WTC11 (cell line): Measurements from ENCODE around the gene ATP1B3. TPM values are rescaled to one million over a fixed set of nuclear protein-coding genes. Genes with fewer than 3 reads are reported as not detected.
"Not testable (repeated sequence)": the region's sequence is repeated elsewhere in the genome, so short reads cannot be mapped to it uniquely, and the experiment has no call there.

Experiments used
- ATAC-seq: fragments of 200-7000 bp; cut with Tn5 transposase; 2 replicates; pipeline ENCODE4 v1.10.0; 2021; ENCODE audit warnings: mild to moderate bottlenecking, moderate library complexity
- CTCF ChIA-PET: fragments of 300-600 bp; sonication (Branson Sonifier 250); formaldehyde crosslinking; loops from one replicate; lab custom pipeline; 2021; ENCODE audit warnings: antibody characterized with exemption; lab: Charles Lee
- POLR2A ChIA-PET: fragments of 350-600 bp; sonication (Branson Sonifier 250); formaldehyde crosslinking; loops from one replicate; lab custom pipeline; 2021; ENCODE audit warnings: antibody characterized with exemption; lab: Charles Lee
- DNase-seq: peaks from one replicate; pipeline ENCODE4 v3.0.0; 2021; ENCODE audit warnings: low spot score
- H3K27ac Mint-ChIP-seq: 2 replicates; pipeline ENCODE4 v1.8.0; 2021; ENCODE audit warnings: mixed read lengths
- H3K27me3 Mint-ChIP-seq: 2 replicates; pipeline ENCODE4 v1.8.0; 2021; ENCODE audit warnings: low read depth, mild to moderate bottlenecking, moderate library complexity, mixed read lengths
- H3K36me3 Mint-ChIP-seq: 2 replicates; pipeline ENCODE4 v1.8.0; 2021; ENCODE audit warnings: mixed read lengths
- H3K4me1 Mint-ChIP-seq: 2 replicates; pipeline ENCODE4 v1.8.0; 2022; ENCODE audit warnings: mixed read lengths
- H3K4me3 Mint-ChIP-seq: 2 replicates; pipeline ENCODE4 v1.8.0; 2021; ENCODE audit warnings: mild to moderate bottlenecking, moderate library complexity, mixed read lengths
- H3K9me3 Mint-ChIP-seq: 2 replicates; pipeline ENCODE4 v1.8.0; 2021; ENCODE audit warnings: mixed read lengths
- AFF4 ChIP-seq: sonication (generic); formaldehyde crosslinking; IDR thresholded peaks from 2 replicates; pipeline ENCODE4 v1.8.1; 2023; ENCODE audit warnings: mild to moderate bottlenecking, missing genetic modification reagents, borderline replicate concordance
- ATF2 ChIP-seq: sonication (generic); formaldehyde crosslinking; IDR thresholded peaks from 2 replicates; pipeline ENCODE4 v1.8.1; 2022; ENCODE audit warnings: low read depth, missing genetic modification reagents, borderline replicate concordance
- CREB1 ChIP-seq: sonication (generic); formaldehyde crosslinking; IDR thresholded peaks from 2 replicates; pipeline ENCODE4 v1.8.0; 2023; ENCODE audit warnings: mild to moderate bottlenecking, missing genetic modification reagents
- CTCF ChIP-seq: fragments of 200-600 bp; IDR thresholded peaks from 2 replicates; pipeline ENCODE4 v1.8.0; 2022; ENCODE audit warnings: antibody characterized with exemption
- E2F4 ChIP-seq: sonication (generic); formaldehyde crosslinking; IDR thresholded peaks from 2 replicates; pipeline ENCODE4 v1.8.1; 2022; ENCODE audit warnings: low read depth, mild to moderate bottlenecking, moderate library complexity, missing genetic modification reagents, borderline replicate concordance
- MYBL2 ChIP-seq: sonication (generic); formaldehyde crosslinking; IDR thresholded peaks from 2 replicates; pipeline ENCODE4 v1.8.1; 2023; ENCODE audit warnings: mild to moderate bottlenecking, moderate library complexity, missing genetic modification reagents
- OVOL2 ChIP-seq: fragments of 250-450 bp; sonication (Bioruptor Pico); IDR thresholded peaks from 2 replicates; pipeline ENCODE4 v1.9.0; 2021; ENCODE audit warnings: mild to moderate bottlenecking, borderline replicate concordance
- PRRX2 ChIP-seq: fragments of 250-450 bp; sonication (Bioruptor Pico); IDR thresholded peaks from 2 replicates; pipeline ENCODE4 v1.8.0; 2021; ENCODE audit warnings: mild to moderate bottlenecking
- RORB ChIP-seq: fragments of 250-450 bp; sonication (Bioruptor Pico); IDR thresholded peaks from 2 replicates; pipeline ENCODE4 v1.9.0; 2021; ENCODE audit warnings: mild to moderate bottlenecking
- ZNF121 ChIP-seq: sonication (generic); formaldehyde crosslinking; IDR thresholded peaks from 2 replicates; pipeline ENCODE4 v1.8.0; 2023; ENCODE audit warnings: missing genetic modification reagents
- ZNF281 ChIP-seq: sonication (generic); formaldehyde crosslinking; IDR thresholded peaks from 2 replicates; pipeline ENCODE4 v1.8.0; 2023; ENCODE audit warnings: mild to moderate bottlenecking, missing genetic modification reagents
- total RNA-seq: library from RNA; stranded (reverse); gene quantifications from 3 replicates; pipeline ENCODE4 v1.2.3, GENCODE V29; 2021

Gene ATP1B3
- total RNA-seq, 1 experiment from 2014 or later: 189 TPM

GRCh38 chr3:141905129-141905528 lies 28.7 kb downstream of the ATP1B3 start (continued):
- no peak for TF ChIP-seq RORB (CRISPR knock-in tag)
- TF ChIP-seq E2F4 (CRISPR knock-in tag): no peak
- TF ChIP-seq, all 79 proteins: peak for 0

- H3K9me3 Mint-ChIP-seq: peaks cover 9% of the 10 kb centered on the region
- POLR2A ChIA-PET: no interaction called here
- TF ChIP-seq ATF2 (CRISPR knock-in tag) (no peak), CREB1 (CRISPR knock-in tag) (no peak), MYBL2 (CRISPR knock-in tag) (no peak), PRRX2 (CRISPR knock-in tag) (no peak), AFF4 (CRISPR knock-in tag) (no peak), OVOL2 (CRISPR knock-in tag) (no peak)
- TF ChIP-seq, all 79 proteins: peak for 0
- Mint-ChIP-seq H3K36me3 (peaks cover 73% of the 10 kb centered on the region), H3K27ac (no peak overlapping the region), H3K4me1 (no peaks in the 10 kb centered on the region), H3K27me3 (no peaks in the 10 kb centered on the region), H3K4me3 (no peak overlapping the region)
- DNase-seq (no peak), ATAC-seq (no peak)
- CTCF ChIA-PET: no interaction called here
These were observed 33.0 kb downstream of the ATP1B3 start for GRCh38 chr3:141909408-141909807.

- POLR2A ChIA-PET, H3K27me3 Mint-ChIP-seq, H3K9me3 Mint-ChIP-seq, CTCF ChIA-PET, ATAC-seq, DNase-seq, H3K4me1 Mint-ChIP-seq, H3K4me3 Mint-ChIP-seq, H3K27ac Mint-ChIP-seq: not testable (repeated sequence)
- TF ChIP-seq ZNF121: peak; percentile 52; the same call in 1 of the 2 replicates
- H3K36me3 Mint-ChIP-seq: peaks cover 79% of the 10 kb centered on the region
These were observed 33.5 kb downstream of the ATP1B3 start for GRCh38 chr3:141909986-141910385.

- Mint-ChIP-seq H3K9me3 (peaks cover 9% of the 10 kb centered on the region), H3K27me3 (no peaks in the 10 kb centered on the region), H3K4me3 (no peak overlapping the region), H3K36me3 (peaks cover 83% of the 10 kb centered on the region), H3K4me1 (0 out of 2 replicates have a peak, but pooled peaks cover 4% of the 10 kb centered on the region), H3K27ac (no peak overlapping the region)
- POLR2A ChIA-PET: interaction anchor here (1.3 kb wide), 1 partner anchor 115 kb away, joined by 7 read pairs; no protein-coding TSS in a partner anchor
- TF ChIP-seq AFF4 (CRISPR knock-in tag) (no peak), CTCF (peak; percentile 44), ZNF281 (CRISPR knock-in tag) (no peak)
- DNase-seq (no peak), ATAC-seq (peak; percentile 59)
- CTCF ChIA-PET: interaction anchor here (0.7 to 2.5 kb wide), 14 partner anchors 10 to 453 kb away, joined by 3 to 13 read pairs (median 5); no protein-coding TSS in a partner anchor
These were observed 36.8 kb downstream of the ATP1B3 start for GRCh38 chr3:141913150-141913811.
